HG03175 (cell line): Measurements from ENCODE around the gene ZFR.

ENCODE experiments used
- ATAC-seq: cut with Tn5 transposase; IDR thresholded peaks from one replicate; pipeline ENCODE4 v1.9.1; 2021; ENCODE audit warnings: mild to moderate bottlenecking, moderate library complexity; ENCODE audit not compliant: unreplicated experiment

Gene ZFR

DNA sequence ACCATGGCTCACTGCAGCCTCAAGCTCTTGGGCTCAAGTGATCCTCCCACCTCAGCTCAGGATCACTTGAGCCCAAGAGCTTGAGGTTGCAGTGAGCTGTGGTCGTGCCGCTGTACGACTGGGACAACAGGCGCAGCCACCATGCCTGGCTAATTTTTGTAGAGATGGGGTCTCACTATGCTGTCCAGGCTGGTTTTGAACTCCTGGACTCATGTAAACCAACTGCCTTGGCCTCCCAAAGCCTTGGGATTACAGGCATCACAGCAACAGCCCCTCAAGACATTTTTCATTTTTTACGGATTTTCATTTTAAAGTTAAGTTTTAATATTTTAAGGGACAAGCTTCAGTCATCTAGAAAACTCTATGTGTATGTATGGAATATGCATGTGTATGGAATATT is 78.9 kb downstream of the ZFR start:
- no peak for ATAC-seq

DNA sequence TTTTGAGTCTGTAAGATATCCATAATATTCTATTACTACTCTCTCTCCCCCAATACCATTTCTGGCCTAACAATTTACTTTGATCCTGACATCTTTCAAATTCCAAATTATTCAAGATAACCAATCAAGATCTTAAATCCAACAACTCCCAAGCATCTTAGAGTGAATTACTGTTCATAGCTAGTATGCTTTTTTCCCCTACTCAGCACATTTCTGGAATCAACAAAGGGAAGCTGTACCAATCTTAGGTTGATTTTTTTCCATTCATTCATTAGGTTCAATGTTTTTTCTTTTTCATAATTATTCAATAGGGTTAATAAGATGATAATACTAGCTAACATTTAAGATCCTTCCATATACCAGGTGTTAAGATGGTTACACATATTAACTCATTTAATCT is 81.5 kb downstream of the ZFR start:
- ATAC-seq: no peak

DNA sequence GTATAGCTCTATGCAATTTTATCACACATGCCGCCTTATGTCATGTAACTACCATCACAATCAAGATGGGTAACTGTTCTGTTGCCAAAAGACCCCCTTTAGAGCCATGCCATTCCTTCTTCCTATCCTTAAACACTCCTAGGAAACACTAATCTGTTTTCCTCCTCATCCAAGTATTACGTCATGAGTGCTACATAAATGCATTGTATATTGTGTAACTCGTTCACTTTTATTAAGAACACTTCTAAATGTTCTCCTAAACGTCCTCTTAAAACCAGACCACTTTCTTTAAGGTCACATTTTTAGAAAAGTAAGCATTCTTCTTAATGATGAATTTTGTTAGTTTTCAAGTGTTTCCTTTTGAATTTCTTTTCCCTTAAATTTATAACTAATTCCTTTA is 82.0 kb downstream of the ZFR start:
- no peak for ATAC-seq

DNA sequence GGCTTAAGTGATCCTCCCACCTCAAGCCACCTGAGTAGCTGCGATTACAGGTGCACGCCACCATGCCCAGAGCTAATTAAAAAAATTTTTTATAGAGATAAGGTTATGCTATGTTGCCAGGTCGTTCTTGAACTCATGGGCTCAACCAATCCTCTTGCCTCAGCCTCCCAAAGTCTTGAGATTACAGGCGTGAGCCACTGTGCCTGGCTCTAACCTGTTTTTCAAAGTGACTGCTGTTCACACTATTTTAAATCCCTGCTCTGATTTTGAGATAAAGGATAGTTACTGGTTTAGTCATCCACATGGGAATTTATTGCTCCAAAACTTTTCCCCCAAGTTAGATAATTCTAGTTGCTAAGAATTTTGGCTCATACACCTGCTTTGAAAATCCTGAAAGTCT is 83.6 kb downstream of the ZFR start:
- no peak for ATAC-seq

DNA sequence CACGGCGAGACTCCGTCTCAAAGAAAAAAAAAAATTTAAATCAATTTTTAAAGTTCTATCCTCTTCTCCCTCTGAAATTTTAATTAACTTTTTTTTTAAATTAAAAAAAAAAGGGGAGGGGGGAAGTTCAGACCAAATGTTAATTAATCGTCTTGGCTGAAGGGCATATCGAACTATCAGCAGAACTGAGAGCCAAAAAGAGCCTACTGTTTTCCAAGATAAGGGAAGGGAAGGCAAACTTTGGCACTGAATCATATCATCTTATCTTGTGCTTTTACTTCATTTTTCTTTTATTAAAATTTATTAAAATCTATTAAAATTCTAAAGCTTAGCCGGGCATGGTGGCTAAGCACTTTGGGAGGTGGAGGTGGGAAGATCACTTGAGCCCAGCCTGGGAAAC is 85.9 kb downstream of the ZFR start:
- no peak for ATAC-seq

DNA sequence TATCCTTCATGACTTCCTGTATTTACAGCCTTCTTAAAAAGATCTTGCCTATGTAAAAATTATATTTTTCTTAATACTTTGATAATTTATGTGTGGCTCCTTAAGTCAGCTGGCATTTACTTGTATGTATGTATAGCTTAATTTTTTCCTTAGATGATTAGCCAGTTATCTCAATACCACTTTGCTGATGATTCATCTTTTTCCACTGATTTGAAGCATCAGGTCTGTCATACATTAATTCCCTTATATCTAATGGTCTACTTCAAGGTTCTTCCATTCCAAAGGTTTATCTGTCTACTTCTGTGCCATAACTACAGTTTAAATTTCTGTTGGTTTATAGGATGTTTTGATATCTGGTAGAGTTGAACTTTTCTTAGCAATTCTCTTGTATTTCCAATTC is 86.9 kb downstream of the ZFR start:
- ATAC-seq: no peak

DNA sequence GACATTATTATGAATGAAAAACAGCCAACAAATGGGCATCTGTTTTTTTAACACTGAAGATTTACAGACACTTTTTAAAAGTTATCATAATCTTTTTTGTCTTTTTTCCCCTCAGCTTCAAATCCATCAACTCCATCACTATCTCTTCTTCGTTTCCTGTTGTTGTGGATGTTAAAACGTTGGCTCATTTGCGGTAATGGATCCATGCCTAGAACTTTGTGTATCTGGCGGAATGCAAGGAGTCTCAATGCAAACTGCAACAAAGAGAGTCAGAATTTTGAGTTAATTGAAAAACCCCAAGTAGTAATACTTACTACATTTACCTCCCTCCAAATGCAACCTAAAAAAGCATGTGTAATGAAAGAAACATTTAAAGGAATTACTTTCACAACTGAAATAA is 88.9 kb downstream of the ZFR start:
- no peak for ATAC-seq

DNA sequence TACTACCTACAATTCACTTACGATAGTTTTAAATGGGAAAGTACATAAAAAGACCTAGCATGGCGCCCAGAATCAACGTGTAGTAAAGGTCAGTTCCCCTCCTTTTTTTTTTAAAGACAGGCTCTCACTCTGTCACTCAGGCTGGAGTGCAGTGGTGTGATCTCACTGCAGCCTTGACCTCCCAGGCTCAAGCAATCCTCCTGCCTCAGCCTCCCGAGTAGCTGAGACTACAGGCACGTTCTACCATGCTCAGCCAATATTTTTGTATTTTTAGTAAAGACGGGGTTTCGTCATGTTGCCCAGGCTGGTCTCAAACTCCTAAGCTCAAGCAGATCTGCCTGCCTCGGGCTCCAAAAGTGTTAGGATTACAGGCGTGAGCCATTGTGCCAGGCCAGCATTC is 91.1 kb downstream of the ZFR start:
- no peak for ATAC-seq

DNA sequence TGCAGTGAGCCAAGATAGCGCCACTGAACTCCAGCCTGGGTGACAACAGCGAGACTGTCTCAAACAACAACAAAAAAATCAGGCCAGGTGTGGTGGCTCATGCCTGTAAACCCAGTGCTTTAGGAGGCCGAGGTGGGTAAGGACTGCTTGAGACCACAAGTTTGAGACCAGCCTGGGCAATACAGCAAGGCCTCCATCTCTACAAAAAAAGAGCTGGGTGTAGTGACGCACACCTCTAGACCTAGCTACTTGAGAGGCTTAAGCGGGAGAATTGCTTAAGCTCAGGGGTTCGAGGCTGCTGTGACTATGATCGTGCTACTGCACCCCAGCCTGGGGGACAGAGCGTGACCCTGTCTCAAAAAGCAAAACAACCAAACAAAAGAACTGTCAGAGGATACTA is 91.9 kb downstream of the ZFR start:
- ATAC-seq: no peak

DNA sequence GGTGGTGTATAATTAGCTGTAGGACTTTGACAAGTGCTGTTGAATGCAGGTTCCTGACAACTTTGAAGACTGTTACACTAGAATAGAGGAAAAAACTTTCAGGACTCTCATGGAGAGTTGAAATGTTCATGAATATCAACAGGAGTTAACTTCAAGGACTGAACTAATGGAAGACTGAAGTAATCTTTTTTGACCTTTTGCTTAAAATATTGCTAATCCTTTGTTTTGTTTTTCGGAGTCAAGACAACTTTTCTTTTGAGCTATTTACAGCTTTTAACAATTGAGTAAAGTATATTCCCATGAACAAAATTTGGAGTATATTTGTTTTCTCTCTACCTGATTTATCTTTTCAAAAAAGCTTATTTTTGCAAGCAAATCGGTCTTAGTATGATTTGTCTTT is 97.7 kb downstream of the ZFR start:
- ATAC-seq: no peak

DNA sequence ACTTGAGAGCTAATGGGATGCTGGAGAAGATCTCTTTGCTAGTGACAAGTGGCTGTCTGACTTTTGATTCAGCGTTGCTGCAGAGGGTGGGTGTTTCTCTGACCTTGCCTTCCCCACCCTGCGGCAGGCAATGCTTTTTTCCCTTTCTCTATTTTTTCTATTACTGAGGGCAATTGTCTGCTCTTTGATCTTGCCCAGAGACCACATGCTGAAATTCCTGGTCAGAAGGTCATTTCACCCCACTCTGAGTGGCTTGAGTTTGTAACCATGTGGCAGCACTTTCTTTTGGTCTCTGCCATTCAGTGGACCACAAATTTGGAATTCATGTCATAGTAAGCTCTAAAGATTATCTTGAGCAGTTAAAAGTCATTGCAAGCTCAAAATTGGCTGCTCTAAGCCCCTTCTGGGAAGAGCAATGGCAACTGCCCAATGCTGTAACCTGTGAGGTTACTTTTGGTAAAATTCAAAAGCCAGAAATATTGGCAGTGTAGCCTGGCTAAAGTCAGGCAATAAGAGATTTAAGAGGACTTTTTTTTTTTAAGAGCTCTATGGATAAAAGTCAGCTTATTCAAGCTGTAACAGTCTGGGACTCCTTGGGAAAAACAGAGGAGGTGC is 101.4 kb downstream of the ZFR start:
- no peak for ATAC-seq

DNA sequence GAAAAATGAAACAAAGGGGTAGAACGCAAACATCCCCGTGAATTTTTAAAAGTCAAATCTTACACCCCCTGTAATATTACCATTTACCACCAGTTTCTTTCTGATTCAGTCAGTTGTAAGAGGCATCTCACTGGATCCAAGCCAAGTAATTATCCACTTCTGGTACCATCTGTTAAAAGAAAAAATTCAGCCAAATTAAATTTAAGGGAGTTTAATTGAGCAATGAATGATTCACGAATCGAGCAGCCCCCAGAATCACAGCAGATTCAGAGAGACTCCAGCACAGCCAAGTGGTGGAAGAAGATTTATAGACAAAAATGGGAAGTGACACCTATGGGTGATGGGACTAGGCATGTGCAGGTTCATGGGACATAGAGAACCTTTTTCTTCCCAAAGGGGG is 101.9 kb downstream of the ZFR start:
- ATAC-seq: no peak

DNA sequence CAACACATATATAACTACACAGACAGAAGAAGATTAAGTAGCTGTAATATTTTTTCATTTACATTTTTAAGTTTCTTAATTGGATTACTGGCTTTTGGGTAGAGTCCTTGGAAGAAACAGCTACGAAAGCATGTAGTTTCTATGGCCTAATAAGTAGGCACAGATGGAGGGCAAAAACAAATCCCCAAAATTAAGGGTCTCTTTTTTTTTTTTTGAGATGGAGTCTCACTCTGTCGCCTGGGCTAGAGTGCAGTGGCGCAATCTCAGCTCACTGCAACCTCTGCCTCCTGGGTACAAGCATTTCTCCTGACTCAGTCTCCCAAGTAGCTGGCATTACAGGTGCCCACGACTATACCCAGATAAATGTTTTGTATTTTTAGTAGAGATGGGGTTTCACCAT is 104.7 kb downstream of the ZFR start:
- no peak for ATAC-seq

DNA sequence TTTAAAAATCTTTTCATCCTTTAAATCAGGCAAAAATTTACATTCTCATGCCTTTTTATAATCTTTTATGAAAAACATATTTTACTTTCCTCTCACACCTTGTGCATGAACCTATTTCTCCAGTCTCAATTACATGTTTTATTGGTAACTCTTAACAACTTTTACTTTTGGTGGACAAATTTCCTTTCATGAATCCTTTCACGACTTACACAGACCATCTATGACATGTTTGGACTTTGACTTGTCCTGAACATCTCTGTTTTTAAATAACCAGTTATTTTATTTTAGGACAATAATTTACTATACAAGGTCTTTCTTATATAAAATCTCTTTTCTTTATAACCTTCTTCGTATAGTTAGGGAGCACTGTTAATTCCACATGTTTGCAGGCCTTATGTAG is 105.3 kb downstream of the ZFR start:
- no peak for ATAC-seq

DNA sequence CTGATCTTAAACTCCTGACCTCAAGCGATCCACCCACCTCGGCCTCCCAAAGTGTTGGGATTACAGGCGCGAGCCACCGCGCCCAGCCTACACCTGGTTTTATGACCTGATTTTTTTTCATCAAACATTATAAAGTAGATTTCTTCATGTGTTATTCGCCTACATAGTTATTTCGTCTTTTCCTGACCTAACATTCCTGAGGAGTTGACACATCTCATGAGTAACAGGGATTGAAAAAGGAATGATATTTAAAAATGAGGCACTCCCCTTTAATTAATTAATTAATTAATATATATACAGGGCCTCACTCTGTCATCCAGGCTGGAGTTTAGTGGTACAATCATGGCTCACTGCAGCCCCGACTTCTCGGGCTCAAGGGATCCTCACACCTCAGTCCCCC is 111.6 kb downstream of the ZFR start:
- ATAC-seq: no peak

DNA sequence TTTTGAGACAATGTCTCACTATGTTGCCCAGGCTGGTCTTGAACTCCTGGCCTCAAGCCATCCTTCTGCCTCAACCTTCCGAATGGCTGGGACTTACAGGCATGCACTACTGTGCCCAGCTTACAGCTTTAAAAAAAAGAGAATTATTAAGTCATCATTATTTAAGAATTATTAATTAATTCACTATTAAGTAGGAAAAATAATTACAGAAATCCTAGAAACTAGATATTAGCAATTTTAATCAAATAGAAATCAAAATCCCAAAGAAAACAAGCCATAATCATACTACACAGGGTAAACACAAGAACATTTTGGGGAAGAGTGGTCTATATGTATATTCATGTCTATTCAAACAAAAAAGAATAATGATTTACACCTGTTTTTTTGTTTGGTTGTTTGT is 112.2 kb downstream of the ZFR start:
- ATAC-seq: no peak

DNA sequence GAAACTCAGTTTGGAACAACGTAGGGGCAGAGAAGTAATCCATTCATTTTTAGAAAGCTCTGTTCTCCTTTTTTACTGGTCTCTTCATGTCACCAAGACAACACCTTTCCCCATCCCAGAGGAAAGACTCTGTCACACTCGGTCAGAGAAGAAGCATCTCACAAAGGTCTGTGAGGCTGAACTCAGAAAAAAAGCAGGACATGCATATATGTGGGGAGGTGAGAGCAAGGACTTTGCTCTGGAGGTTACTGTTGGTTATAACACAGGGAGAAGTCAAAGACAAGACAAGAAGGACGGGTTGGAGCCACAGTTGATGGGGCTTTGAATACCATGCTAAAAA is 112.6 kb downstream of the ZFR start:
- no peak for ATAC-seq

DNA sequence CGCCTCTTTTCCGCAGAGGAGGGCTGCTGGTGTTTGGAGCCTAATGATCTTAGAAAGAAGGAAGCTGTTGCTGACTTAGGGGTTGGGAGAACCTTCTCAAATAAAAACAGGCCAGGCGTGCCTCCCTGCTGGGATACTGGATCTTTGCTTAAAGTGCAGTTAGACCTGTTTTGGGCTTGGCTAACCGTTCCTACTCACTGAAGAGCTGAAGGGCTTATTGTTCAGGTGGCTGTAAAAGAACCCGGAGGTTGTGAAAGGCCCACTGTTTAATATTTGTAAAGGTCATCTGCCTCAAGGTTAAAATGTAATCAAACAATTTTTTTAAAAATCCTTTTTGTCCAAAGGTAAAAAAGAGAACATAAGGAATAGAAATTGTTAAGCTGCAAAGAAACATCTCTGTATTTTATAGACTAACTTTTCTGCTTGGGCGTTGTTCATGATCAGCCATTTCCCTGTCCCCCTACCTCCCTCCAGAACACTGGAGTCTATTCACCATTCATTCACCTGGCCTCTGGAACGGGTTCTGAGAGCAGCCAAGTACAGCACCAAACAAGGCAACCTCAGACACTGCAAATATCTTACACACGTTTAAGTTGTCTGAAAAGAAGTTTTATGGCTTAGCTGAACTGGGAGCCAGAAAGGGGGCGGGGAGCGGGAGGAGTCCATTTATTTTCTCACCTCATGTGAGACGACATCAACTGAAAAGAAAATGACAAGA is 113.2 kb downstream of the ZFR start:
- ATAC-seq: no peak

DNA sequence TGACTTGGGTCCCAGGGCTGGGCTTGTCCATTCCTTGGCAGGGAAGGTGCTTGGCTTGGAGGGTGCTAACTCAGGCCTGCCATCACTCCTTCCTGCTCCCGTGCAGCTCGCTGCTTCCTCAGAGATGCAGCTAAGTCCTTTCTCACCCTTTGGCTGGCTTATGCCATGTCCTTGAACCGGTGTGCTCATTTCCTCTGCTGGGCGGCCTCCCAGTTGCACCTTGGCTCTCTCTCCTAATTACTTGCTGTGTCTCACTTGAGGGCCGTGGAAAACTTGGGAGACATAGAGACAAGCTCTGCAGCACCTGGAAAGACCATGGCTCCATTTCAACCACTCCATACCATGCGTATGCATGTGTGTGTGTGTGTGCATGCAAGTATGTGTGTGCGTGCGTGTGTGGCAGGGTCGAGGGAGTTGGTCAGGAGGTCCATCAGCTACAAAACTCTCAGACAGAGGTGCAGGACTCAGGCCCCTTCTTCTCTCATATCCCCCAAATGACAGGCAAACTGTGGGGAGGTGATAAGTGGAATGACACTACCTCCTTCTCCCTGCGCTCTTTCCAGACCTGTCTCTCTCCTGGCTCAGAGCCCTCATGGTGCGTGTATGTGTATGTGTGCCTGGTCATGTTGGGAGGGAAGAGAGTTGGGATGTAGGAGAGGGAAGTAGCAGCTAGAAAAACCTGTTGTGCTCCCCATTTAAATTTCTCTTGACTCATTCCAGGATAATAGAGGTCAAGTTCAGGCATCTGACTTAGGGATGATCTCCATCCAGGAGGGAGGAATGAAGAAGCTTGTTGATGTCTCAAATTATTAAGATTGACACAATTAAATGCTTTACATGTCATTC is 114.2 kb downstream of the ZFR start:
- ATAC-seq: no peak

DNA sequence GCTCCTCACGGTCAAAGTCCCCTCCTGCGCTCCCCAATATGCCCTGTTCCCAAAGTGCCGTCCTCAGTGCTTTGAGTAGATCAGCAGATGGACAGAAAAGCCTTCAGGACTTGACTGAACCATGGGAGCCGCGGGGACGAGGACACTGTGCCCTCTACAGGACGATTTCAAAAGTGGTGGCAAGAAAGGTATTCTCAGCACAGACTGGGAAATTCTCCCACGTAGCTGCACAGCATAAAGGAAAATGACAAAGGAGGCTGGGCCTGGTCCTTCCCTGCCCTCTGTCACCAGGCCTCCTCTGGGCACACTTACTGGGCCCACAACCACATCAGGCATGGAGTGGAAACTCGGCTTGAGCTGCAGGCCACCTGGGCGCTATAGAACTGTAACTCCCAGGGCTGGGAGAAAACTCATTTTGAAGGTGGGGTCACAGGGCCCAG is 115.1 kb downstream of the ZFR start:
- ATAC-seq: peak; percentile 65

DNA sequence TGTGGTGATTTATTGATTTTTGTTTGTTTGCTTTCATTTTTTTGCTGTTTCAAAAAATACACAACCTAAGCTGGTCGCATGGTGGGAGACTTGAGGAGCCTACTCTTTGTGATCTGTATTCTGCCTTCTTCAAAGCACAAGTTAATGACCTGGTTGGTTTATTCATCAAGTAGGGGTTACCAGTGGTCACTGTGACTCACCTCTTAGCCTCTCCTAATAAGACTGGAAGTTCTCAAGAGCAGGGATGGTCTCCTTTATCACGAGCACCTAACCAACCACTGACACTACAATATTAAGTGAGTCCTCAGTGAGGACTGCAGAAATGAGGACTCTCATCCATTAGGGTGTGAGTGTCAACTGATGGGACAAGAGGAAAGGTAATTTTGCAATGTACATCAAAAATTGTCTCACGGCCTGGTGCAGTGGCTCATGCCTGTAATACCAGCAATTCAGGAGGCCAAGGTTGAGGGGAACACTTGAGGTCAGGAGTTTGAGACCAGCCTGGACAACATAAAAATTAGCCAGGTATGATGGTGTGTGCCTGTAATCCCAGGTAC is 118.2 kb downstream of the ZFR start:
- ATAC-seq: no peak

DNA sequence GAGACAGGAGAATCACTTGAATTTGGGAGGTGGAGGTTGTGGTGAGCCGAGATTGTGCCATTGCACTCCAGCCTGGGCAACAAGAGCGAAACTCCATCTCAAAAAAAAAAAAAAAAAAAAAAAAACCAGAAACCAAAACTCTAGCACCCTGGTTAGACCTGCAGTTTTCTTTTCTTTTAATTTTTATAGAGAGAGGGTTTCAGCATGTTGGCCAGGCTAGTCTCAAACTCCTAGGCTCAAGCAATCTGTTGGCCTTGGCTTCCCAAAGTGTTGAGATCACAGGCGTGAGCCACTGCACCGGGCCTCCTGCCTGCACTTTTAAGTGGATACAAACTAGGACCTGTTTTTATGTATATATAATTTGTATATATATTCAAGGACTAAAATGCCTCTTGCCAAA is 118.9 kb downstream of the ZFR start:
- no peak for ATAC-seq
